Activated CD4-positive, alpha-beta T cell treated with anti-CD3 and anti-CD28 coated beads, Interleukin-2, amount 50 U/mL, for 48 hours (primary cell): ENCODE results near the gene MATN1.
"Not testable (repeated sequence)": the region's sequence is repeated elsewhere in the genome, so short reads cannot be mapped to it uniquely, and the experiment has no call there.

ENCODE experiments used
- DNase-seq, 2 experiments: peaks; one replicate each; pipeline ENCODE4 v3.0.0-alpha.2; 2020

The MATN1 gene

DNA sequence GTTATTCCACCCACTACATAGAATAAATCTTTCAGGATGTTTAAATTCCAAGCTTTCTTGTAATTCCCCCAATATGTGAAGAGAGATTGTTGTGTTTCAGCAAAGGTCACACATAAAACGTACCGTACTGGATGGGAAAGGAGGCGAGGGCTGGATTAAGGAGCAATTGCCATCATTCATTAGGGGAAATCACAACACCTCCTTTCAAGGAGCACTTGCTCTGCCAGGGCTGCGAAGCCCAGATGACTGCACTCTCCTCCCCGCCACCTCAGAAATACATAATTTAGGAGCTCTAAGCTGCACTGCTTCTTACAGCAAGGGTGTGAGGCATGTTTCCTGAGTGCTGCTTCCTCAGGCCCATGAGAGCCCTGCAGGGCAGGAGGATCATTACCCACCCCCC is 29.6 kb downstream of the MATN1 start:
- no peak for DNase-seq

DNA sequence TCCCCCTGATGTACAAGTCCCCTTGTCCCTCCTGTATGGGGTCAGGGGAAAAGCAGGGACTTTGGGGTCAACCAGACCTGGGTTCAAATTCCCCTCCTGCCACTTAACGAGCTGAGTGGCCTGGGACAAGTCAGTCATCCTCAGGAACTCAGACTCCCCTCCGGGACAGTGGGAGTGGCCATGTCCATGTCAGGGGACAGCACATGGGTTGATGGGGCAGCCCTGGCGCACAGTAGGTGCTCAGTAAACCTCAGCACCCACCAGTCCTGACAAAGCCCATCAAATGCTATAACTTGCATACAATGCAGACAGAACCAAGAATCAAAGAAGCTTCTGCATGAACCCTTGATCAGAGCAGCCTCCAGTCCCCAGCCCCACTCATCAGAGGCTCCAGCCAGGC is 30.0 kb downstream of the MATN1 start:
- DNase-seq, result no peak

- no peak for DNase-seq
These were observed 30.5 kb downstream of the MATN1 start for GRCh38 chr1:30692948-30693301.

- no peak for DNase-seq
These were observed 31.0 kb downstream of the MATN1 start for GRCh38 chr1:30692201-30692947.

DNA sequence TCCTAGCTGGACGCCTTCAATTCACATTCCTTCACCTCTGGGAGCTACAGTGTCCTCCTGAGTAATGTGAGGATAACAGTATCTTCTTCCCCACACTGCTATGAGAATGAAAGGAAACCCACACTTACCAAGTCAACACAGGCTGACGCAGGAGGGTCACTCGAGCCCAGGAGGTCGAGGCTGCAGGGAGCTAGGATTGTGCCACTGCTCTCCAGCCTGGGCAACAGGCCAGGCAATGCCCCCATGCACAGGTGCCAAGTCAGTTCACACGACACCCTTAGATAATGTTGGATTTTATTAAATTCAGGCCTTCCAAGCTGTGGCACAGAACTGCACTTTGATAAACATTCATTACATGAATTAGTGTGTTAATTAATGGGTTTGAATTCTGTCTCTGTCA is 31.9 kb downstream of the MATN1 start:
- no peak for DNase-seq

DNA sequence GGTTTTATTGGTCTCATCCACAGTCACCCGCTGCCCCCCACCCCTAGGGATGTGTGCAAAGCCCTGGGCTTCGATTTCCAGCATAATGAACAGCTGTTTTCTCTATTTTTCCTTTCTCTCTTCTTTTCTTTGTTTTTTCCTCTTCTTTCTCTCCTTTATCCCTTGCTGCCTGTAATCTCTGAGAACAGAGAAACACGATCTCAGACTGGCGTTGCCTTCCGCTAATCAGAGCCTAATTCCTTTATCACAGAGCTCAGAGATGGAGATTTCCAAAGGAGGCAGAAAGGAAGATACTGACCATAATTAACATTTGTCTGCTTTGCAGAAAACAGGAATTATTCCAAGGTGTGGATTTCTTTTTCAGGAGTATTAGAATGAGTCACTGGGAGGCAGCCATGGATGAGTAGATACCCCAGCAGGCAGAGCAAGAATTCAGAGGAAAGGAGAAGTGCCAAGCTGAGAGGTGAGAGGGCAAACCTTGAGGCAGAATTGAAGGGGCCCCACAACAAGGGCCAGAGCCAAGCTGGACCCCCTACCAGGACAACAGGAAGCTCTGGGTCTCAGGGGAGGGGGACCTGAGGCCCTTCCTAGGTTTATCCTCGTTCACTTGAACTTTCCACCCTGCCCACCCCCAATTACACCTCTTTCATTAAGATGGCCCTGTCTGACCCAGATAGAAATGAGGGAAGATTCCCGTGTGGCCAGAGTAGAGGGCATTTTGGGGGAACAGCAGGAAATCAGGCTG is 33.3 kb downstream of the MATN1 start:
- DNase-seq, result no peak

- DNase-seq, result no peak
These were observed 34.2 kb downstream of the MATN1 start for GRCh38 chr1:30688920-30689794.

DNA sequence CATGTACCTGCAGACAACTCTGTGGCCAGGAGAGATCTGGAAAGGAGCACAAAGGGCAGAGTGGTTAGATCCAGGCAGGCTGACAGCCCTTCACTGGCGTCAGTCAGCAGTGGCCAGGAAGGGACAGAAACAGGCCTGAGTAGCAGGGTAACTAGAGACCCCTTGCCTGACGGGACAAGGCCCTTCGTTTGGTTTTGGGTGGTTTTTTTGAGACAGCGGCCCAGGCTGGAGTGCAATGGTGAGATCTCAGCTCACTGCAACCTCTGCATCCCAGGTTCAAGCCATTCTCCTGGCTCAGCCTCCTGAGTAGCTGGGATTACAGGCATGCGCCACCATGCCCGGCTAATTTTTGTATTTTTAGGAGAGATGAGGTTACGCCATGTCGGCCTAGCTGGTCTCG is 34.9 kb downstream of the MATN1 start:
- not testable (repeated sequence) for DNase-seq

DNA sequence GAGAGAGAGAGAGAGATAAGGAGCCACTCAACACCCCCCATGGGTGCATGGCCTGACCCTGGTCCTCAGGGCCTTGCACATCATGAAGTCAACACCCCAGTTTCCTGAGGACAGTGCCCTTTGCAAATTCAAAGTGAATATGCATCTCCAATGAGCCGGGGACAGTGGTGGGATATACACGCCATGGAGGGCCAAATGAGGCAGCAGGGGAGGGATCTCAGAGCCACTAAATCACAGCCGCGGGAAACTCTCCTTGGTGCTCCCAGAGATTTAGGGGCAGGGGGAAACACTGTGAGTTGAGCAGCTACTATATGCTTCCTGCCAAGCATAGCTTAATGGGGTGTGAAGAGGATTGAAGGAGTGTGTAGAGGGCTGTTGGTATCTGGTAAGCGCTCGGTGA is 35.5 kb downstream of the MATN1 start:
- no peak for DNase-seq

- DNase-seq, result no peak
These were observed 37.0 kb downstream of the MATN1 start for GRCh38 chr1:30686236-30686935.

- DNase-seq, result no peak
These were observed 37.6 kb downstream of the MATN1 start for GRCh38 chr1:30685796-30686165.

DNA sequence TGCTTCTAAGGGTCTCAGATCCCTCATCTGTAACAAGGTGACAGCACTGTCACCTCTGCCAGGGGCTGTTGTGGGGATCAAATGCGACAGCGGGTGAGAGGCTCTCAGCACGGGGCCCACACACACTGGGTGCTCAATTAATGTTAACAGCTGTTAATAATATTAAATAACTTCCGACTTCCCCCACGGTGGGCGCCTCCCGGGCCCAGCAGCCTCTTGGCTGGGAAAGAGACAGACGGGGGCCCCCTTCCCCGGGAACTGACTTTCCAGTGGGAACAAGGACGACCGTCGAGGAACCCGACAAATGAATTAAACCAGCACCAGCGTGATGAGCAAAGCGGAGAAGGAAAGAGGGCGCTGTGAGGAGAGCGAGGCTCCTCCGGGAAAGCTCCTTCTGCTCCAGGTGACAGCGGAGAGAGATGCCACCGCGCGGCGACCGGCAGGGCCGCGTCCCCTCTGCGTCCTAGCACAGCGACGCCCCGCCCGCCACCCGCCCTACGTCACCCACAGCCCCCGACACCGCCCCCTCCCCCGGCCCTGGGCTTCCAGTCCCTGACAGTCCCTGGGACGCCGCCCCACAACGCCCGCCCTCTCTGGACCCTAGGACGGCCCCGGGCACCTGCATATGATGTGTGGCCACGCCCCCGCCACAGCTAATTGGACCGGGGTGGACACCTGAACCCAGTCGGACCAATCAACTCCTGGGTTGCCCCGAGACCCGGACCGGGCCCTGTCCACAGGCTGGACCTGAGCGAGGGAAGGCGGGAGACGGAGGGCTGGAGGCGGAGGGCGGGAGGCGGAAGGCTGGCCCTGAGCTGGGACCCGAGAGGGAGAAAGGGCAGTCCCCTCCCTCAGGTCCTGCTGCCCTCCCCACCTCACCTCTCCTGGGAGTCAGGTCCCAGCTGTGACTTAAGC is 38.2 kb downstream of the MATN1 start:
- peak; percentile 10 to 14 for DNase-seq

DNA sequence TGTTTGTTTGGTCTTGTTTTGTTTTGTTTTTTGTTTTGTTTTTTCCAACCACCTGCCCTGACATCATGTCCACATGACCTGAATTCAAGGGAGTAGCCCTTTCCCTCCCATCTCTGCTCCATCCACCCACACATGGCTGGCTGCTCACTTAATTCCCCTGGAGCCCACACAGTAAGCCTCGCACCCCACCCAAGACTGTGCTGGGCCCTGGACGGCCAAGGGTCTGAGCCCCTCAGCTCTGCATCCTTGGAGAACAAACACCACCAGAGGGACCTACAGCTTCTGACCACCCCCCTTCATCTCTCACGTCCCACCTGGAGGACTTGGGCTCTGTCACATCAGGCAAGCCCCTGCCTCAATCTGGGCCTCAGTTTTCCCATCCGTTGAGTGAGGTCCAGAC is 39.1 kb downstream of the MATN1 start:
- DNase-seq, result no peak

- no peak for DNase-seq
These were observed 39.7 kb downstream of the MATN1 start for GRCh38 chr1:30683699-30684098.

GRCh38 chr1:30682396-30683275 is 40.7 kb downstream of the MATN1 start:
- no peak for DNase-seq

- no peak for DNase-seq
These were observed 41.6 kb downstream of the MATN1 start for GRCh38 chr1:30681782-30682181.

DNA sequence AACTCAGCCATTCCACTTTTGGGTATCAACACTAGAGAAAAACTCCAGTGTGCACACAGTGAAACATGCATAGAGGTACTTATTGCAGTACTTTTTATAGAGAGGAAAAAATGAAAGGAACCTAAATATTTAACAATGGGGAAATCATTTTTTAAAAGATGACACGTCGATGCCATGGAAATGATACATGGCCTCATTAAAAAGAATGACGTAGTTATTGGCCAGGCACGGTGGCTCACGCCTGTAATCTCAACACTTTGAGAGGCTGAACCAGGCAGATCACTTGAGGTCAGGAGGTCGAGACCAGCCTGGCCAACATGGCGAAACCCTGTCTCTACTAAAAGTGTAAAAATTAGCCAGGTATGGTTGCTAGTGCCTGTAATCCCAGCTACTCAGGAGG is 42.5 kb downstream of the MATN1 start:
- DNase-seq, result no peak

DNA sequence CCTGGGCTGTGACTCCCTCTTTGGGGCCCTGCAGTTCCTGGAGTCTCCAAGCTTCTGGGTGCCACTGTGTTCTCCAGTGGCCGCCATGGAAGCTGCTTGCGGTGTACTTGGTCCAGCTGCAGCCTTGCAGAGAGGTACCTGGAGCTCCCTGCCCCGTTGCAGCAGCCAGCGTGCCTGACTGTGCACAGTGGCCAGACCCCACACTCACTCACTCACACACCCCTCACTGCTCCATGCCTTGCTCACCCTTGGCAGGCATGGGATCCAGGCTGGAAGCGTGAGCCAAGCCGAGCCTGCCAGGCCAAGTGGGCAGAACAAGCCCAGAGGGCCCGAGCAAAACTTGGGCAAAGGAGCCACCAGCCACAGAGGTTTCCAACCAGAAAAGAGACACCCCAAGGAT is 43.0 kb downstream of the MATN1 start:
- no peak for DNase-seq

GRCh38 chr1:30679976-30680305 is 43.4 kb downstream of the MATN1 start:
- DNase-seq, result no peak

DNA sequence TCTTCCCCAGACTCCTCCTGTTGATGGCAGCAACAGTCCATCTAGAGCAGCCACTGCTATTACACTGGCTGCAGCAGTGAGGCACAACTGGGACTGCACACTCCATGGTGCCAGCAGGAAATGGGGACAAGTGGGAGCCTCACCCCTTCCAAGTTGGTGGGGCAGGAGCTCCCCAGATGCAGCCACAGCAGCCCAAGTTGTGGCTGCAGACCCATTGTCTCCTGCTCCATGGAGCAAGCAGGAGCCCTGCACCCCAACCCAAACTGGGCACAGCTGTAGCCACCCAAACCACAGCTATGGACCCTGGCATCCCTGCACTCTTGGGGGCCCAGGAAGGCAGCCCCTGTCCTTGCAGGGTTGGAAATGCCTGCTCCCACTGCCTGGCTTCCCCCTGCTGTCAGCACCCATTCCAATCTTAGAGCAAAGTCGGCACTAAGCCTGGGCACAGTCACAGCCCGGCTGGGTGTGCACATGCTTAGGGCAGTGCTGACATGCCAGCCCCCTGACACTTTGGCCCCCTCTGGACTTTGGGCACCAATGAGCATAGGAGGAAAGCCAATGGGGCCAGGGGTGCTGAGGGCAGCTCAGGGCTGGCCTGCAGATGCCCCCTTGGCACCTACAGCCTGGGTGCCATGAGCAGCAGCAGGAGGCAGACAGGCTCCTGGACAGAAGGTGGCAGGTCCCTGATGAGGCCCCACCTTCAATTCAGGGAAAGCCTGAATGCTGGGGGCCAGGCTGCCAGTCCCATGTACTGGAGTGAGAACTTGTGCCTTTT is 44.0 kb downstream of the MATN1 start:
- no peak for DNase-seq
